Measurements from ENCODE around the gene WDR43.

The WDR43 gene

DNA sequence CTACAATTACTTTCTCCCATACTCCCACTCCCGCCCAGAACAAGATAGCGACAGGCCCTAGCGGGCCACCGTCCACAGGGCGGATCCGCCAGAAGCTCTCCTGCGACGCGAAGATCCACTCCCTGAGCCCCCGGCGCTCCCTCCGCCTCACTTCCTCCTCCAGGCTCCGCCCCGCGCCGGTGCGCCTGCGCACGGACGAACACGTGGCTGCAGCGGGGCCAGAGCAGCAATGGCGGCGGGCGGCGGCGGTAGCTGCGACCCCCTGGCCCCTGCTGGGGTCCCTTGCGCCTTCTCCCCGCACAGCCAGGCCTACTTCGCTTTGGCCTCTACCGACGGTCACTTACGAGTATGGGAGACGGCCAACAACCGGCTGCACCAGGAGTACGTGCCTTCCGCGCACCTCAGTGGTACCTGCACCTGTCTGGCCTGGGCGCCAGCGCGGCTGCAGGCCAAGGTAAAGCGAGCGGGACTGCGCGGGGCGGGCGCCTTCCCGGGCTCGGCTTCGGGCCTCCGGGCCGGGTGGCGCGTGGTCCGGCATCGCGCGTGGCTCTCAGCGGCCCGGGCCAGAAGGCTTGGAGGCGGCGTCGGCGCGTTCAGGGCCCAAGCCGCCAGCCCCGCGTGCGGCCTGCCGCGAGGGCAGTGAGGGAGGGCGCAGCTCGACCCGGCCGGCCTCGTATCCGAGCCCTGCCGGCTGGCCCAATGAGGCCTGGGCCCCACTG is at the start of gene WDR43:
Gene WDR43 (plus strand): TSS at position 198 of the 719 bp plus-strand sequence. CDS start 32 bp downstream, at position 230.
- DNase-seq (ENCODE audit: low read depth, low spot score) = peak; percentile 97

- no peak for DNase-seq (ENCODE audit: low read depth, low spot score)
Measured at GRCh38 chr2:28855193-28855592, 39.3 kb upstream of the WDR43 start.

DNA sequence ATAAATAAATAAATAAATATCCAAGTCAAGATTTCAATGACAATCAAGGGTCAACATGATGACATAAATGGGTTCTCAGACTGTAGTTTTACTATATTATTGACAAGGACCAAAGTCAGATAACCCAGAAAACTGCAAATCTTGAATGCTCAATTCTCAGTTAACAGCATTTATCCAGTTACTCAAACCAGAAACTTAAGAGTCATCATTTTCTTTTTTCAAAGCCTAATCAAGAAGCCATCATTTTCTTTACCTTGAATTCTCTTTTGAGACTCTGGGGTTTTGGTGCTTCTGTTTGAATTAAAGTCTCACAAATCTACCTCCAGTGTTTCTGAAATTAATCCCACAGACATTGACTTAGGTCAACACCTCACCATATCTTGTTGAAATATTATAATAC is 38.5 kb upstream of the WDR43 start:
- DNase-seq (ENCODE audit: low read depth, low spot score) = no peak

DNA sequence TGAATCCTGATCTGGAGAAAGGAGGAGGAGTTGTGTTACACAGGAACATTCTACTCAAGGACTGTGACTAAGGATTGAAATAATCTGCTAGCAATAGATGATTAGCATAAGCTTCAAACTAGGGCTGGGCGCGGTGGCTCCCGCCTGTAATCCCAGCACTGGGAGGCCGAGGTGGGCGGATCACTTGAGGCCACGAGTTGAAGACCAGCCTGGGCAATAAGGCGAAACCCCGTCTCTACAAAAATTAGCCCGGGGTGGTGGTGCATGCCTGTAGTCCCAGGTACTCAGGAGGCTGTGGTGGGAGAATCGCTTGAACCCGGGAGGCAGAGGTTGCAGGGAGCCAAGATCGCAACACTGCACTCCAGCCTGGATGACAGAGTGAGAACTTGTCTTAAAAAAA is 25.9 kb upstream of the WDR43 start:
- no peak for DNase-seq (ENCODE audit: low read depth, low spot score)

GRCh38 chr2:28869494-28870145 is 24.8 kb upstream of the WDR43 start:
- DNase-seq (ENCODE audit: low read depth, low spot score) = no peak

DNA sequence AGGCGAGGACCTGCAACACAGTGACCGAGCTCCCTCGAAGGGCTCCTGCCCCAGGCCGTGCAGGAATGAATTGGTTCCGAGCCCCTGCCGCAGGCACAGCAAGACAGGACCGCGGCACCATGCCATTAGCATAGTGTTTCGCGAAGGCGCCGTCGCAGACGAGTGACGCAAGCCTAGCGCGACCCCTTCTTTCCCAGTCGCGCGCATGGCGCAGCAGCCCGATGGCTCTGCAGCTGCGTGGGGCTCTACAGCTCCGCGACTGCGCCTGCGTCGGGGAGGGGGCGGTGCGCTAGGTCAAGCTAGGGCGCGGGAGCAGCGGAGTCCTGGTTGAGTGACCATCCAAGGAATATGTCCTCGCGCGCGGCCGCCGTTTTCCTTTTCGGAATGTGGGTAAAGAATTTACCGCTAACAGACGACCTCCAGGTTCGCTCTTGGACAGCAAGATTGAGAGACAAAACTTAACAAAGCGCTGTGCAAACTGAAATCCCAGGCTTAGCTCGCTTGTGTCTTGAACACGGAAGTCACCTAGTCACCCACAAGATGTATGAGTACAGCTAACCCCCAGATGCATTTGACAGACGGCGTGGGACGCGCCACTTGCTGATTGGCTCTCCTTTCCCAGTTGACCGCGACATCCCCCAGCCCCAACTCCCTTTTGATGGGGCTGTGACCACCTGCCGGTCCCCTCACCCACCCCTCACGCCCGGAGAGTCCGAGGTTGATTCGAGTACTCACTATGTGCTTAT is 24.1 kb upstream of the WDR43 start, which contains the start of gene TRMT61B:
Gene TRMT61B (minus strand): TSS at position 164 of the 746 bp plus-strand sequence. CDS start 32 bp downstream, at position 132.
- peak; percentile 80 for DNase-seq (ENCODE audit: low read depth, low spot score)

DNA sequence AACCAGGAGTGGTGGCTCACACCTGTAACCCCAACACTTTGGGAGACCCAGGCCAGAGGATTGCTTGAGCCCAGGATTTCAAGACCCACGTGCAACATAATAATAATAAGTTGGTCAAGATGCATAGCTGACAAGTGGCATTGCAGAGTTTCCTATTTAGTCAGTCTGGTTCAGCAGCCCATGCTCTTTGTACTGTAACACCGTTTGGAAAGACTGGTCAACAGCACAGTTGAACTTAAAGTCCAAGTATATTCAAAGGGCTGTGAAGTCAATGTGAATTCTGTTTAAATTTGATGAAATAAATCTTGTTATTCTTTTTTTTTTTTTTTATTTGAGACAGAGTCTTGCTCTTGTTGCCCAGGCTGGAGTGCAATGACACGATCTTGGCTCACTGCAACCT is 22.8 kb upstream of the WDR43 start:
- no peak for DNase-seq (ENCODE audit: low read depth, low spot score)

DNA sequence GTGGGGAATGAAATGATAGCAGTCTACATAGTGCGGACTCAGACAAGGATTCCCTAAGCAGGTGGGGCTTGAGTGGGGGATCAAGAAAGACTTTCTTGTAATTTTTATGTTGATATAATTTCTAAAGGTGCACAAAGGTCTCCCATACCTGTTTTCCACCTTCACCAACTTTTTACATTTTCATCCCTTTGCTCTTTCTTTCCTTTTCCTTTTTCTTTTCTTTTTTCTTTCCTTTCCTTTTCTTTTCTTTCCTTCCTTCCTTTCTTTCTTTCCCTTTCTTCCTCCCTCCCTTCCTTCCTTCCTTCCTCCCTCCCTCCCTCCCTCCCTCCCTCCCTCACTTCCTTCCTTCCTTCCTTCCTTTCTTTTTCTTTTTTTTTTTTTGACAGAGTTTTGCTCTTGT is 14.3 kb upstream of the WDR43 start:
- DNase-seq (ENCODE audit: low read depth, low spot score) = no peak

- no peak for DNase-seq (ENCODE audit: low read depth, low spot score)
Measured at GRCh38 chr2:28893488-28893887, 979 bp upstream of the WDR43 start.

DNA sequence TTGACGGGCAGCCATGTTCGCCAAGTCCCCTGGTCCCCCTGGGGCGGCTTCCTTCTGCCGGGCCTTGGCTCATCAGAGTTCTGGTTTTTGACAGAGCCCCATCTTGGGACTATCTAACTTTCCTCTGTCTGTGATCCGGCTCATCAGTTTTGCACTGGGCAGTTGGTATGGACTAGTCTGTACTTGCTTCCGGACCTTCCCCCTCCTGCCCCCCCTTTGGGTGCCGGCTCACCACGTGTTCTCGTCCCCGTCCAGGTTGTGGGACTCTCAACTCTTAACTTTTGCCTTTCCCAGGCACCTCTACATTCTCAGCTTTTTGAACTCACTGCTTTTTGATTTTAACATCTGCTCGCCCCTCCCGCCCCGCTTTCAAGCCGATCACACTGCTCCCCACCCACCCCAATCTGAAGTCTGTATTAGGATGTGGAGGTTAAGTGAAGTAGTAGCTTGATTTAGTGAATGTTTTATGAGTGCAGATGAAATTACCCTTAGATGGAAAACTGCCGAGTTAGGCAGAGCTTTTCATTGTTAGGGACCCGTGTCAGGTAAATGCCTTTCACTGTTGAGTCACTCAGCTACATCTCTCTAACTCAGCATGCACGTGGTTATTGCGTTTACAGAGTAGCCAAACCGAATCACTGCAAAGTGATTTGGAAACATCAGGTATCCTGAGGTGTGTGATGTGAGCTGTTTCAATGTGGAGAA is 874 bp downstream of the WDR43 start:
- no peak for DNase-seq (ENCODE audit: low read depth, low spot score)

DNA sequence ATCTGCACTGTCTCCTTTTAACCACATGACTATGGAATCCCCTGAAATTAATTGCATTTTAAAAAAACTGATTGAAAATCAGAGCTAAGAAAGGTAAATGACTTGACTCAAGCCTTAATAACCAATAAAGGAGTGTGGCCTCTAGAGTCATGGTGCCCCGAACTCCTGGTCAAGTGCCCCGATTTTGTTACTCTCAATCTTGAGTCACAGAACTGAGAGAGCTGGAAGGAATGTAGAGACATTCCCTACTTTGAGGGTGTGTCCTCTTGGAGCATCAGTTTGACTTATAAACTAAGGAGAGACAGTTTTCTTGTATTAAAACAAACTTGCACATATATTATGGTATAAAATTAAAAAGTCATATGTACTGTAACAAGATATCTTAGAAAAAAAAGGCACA is 2.4 kb downstream of the WDR43 start:
- DNase-seq (ENCODE audit: low read depth, low spot score) = no peak

DNA sequence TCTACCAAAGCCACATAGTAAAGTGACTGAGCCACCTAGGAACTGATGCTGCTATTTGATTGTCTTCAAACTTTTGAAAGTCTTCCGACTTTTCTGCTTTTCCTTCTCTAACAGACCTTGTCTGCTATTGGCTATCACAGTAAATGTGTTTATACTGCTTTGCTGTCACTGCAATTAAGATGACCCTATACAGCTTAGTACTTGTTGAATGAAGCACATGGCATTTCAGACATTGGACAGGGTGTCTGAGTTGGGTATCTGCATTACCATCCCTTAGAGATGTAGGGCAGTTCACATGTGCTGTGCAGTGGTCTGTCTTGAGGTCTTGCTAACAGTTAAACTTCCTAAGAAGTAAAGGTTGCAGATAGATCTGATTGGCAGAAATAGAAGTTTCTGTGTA is 3.6 kb downstream of the WDR43 start:
- no peak for DNase-seq (ENCODE audit: low read depth, low spot score)

GRCh38 chr2:28901202-28901601 is 6.7 kb downstream of the WDR43 start:
- no peak for DNase-seq (ENCODE audit: low read depth, low spot score)

DNA sequence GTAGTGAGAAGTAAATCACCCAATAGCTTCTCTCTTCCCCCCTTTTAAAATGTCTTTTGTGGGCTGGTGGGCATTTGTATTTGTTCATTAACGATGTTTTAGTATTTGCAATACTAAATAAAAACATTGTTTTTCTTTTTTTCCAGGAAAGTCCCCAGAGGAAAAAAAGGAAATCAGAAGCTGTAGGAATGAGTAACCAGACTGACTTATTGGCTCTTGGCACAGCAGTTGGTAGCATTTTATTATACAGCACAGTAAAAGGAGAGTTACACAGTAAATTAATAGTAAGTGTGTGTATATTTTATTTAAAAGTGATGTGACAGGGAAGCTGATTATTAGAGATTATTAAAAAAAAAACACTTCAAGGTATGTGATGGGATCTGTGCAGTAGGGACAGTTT is 7.4 kb downstream of the WDR43 start:
- no peak for DNase-seq (ENCODE audit: low read depth, low spot score)

- DNase-seq (ENCODE audit: low read depth, low spot score) = no peak
Measured at GRCh38 chr2:28902584-28902983, 8.1 kb downstream of the WDR43 start.

GRCh38 chr2:28904295-28904694 is 9.8 kb downstream of the WDR43 start:
- no peak for DNase-seq (ENCODE audit: low read depth, low spot score)

DNA sequence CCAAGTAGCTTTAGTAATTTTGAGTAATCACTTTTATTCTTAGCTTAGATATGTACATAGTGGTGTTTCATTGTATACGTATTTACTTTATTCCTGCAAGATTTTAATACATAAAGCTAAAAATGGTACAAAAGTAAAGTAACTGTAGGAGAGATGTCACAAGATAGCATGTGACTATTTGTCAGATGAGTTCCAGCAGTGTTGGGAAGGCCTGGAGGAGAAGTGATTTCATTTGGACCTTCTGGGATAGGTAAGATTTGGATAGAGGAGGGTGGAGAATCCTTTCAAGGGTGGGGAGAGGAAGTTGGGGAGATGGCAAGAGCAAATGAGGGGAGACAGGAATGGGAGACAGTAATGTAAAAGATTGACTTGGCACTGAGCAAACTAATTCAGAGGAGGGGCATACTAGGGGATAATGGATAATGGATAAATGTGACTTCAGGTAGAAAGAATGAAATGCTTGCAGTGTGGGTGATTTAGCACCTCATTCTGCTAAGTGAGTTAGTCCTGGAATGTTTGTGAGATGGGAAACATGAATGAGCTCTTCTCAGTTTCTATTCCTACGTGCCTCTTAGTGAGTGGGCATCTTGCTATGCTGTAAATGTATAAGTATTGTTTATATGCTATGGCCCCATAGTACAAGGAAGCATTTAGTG is 10.5 kb downstream of the WDR43 start:
- no peak for DNase-seq (ENCODE audit: low read depth, low spot score)

GRCh38 chr2:28905533-28905932 is 11.1 kb downstream of the WDR43 start:
- DNase-seq (ENCODE audit: low read depth, low spot score) = no peak

DNA sequence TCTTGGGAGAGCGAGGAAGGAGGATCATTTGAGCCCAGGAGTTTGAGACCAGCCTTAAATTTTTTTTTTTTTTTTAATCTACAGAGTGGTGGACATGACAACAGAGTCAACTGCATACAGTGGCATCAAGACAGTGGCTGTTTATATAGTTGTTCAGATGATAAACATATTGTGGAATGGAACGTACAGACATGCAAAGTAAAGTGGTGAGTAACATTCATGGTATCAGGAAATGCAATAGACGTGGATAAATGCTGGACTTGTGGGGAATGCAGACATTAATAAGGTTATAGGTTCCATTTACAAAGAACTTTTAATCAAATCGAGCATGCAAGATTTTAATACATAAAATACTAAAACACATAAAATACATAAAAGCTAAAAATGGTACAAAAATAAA is 11.9 kb downstream of the WDR43 start:
- no peak for DNase-seq (ENCODE audit: low read depth, low spot score)

DNA sequence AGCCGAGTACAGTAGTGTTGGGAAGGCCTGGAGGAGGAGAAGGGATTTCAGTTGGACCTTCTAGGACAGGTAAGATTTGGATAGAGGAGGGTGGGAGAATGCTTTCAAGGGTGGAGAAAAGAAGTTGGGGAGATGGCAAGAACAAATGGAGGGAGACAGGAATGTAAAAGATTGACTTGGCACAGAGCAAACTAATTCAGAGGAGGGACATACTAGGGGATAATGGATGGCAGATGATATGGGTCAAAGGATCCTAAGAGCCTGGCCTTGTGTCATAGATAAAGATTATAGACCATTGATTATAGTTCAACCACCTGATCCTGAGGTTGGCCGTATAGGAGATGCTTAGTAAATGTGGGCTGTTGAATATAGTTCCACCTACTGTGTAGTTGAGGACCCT is 12.4 kb downstream of the WDR43 start:
- DNase-seq (ENCODE audit: low read depth, low spot score) = no peak

GRCh38 chr2:28908172-28908571 is 13.7 kb downstream of the WDR43 start:
- DNase-seq (ENCODE audit: low read depth, low spot score) = no peak

Data from brain pericyte (primary cell).